Astrocyte (in vitro differentiated cells and primary cell): ENCODE results near the gene LCOR.

ENCODE experiments used
- CTCF ChIP-seq: IDR thresholded peaks from 2 replicates; pipeline ENCODE4 v1.5.1; 2011; ENCODE audit warnings: low read depth, mild to moderate bottlenecking, inconsistent platforms, low read length, moderate library complexity; ENCODE audit not compliant: insufficient read depth
- EZH2 ChIP-seq: IDR thresholded peaks from 2 replicates; pipeline ENCODE4 v1.6.1; 2012; ENCODE audit warnings: mild to moderate bottlenecking, low read length, inconsistent platforms; ENCODE audit not compliant: insufficient read depth

DNA sequence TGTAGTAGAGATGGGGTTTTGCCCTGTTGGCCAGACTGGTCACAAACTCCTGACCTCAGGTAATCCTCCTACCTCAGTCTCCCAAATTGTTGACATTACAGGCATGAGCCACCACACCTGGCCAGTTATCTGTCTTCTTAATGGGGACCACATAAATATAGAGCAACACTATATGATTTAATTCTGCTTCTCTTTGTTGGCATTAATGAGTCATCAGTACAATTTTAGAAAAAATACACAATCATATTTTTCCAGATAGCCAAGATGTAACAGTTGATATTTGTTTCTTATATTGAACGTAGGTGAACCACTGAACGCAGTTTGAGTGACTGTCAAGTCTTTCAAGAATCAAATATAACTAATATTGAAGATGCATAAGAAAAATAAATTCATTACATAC, 48.5 kb downstream of the LCOR start:
- TF ChIP-seq CTCF (no peak), EZH2 (no peak)
